RWPE2 (cell line): ENCODE data around the gene HUNK.

Source experiments
- ATAC-seq: fragments of 200-7000 bp; cut with Tn5 transposase; 3 replicates; pipeline ENCODE4 v1.9.1; 2021; ENCODE audit warnings: low read depth
- DNase-seq: peaks from one replicate; pipeline ENCODE4 v3.0.0-alpha.2; 2020; ENCODE audit warnings: low spot score
- H3K27ac ChIP-seq: fragments of 450-650 bp; 2 replicates; pipeline ENCODE4 v1.5.1; 2017; ENCODE audit warnings: mild to moderate bottlenecking; ENCODE audit not compliant: poor library complexity, severe bottlenecking
- H3K27me3 ChIP-seq: fragments of 250-450 bp; sonication (Bioruptor Pico); 2 replicates; pipeline ENCODE4 v1.5.1; 2021; ENCODE audit warnings: mild to moderate bottlenecking, moderate library complexity; ENCODE audit not compliant: insufficient read depth, poor library complexity, severe bottlenecking
- H3K36me3 ChIP-seq: fragments of 250-450 bp; sonication (Bioruptor Pico); 2 replicates; pipeline ENCODE4 v1.5.1; 2020; ENCODE audit warnings: low read depth, mild to moderate bottlenecking, moderate library complexity
- H3K4me1 ChIP-seq: fragments of 250-450 bp; sonication (Bioruptor Pico); 2 replicates; pipeline ENCODE4 v1.5.1; 2021; ENCODE audit warnings: mild to moderate bottlenecking, moderate library complexity; ENCODE audit not compliant: insufficient read depth, poor library complexity, severe bottlenecking
- H3K4me3 ChIP-seq: fragments of 250-450 bp; sonication (Bioruptor Pico); 2 replicates; pipeline ENCODE4 v1.5.1; 2021; ENCODE audit warnings: mild to moderate bottlenecking, moderate library complexity; ENCODE audit not compliant: severe bottlenecking
- H3K9me3 ChIP-seq: fragments of 250-450 bp; sonication (Bioruptor Pico); 2 replicates; pipeline ENCODE4 v1.5.1; 2021; ENCODE audit warnings: mild to moderate bottlenecking, moderate library complexity; ENCODE audit not compliant: severe bottlenecking
- CTCF ChIP-seq: fragments of 450-650 bp; IDR thresholded peaks from one replicate; pipeline ENCODE4 v1.5.1; 2017; ENCODE audit warnings: mild to moderate bottlenecking, moderate library complexity; ENCODE audit not compliant: poor library complexity, severe bottlenecking

The HUNK gene

GRCh38 chr21:31837618-31838390, 35.0 kb upstream of the HUNK start:
- no peaks in the 10 kb centered on the region for H3K27me3 ChIP-seq
- no peak for TF ChIP-seq CTCF
- H3K27ac ChIP-seq: no peak overlapping the region
- ATAC-seq: no peak
- H3K9me3 ChIP-seq: no peaks in the 10 kb centered on the region
- H3K36me3 ChIP-seq: no peaks in the 10 kb centered on the region
- H3K4me3 ChIP-seq: no peak overlapping the region
- no peak for DNase-seq
- H3K4me1 ChIP-seq: no peaks in the 10 kb centered on the region

- no peaks in the 10 kb centered on the region for H3K9me3 ChIP-seq
- no peak for DNase-seq
- H3K36me3 ChIP-seq: no peaks in the 10 kb centered on the region
- H3K27ac ChIP-seq: no peak overlapping the region
- H3K27me3 ChIP-seq: no peaks in the 10 kb centered on the region
- ATAC-seq: no peak
- TF ChIP-seq CTCF: no peak
- H3K4me3 ChIP-seq: no peak overlapping the region
- H3K4me1 ChIP-seq: no peaks in the 10 kb centered on the region
These were observed 34.0 kb upstream of the HUNK start for GRCh38 chr21:31838586-31839355.

GRCh38 chr21:31844206-31844605, 28.6 kb upstream of the HUNK start:
- Histone ChIP-seq H3K4me1 (no peaks in the 10 kb centered on the region), H3K36me3 (no peaks in the 10 kb centered on the region), H3K27ac (no peak overlapping the region), H3K4me3 (no peak overlapping the region), H3K27me3 (no peaks in the 10 kb centered on the region), H3K9me3 (no peaks in the 10 kb centered on the region)
- no peak for TF ChIP-seq CTCF
- no peak for ATAC-seq
- no peak for DNase-seq

- ATAC-seq (no peak), DNase-seq (no peak)
- Histone ChIP-seq H3K4me1 (no peaks in the 10 kb centered on the region), H3K4me3 (no peak overlapping the region), H3K36me3 (no peaks in the 10 kb centered on the region), H3K27me3 (no peaks in the 10 kb centered on the region), H3K9me3 (no peaks in the 10 kb centered on the region), H3K27ac (no peak overlapping the region)
- no peak for TF ChIP-seq CTCF
These were observed 27.6 kb upstream of the HUNK start for GRCh38 chr21:31845151-31845729.
